ENCODE data around the gene PLEKHB1.
A peak's percentile ranks its signal among the peaks of the same experiment; 100 is the strongest.

Gene PLEKHB1

GRCh38 chr11:73645972-73646631 is at the start of gene PLEKHB1:
PLEKHB1 (plus strand) TSS chr11:73646581; CDS start chr11:73646609, 28 bp downstream.
- H3K4me3 ChIP-seq (ENCODE audit: control insufficient read depth, low read depth, low read length), result peak within 1 kb of the TSS; percentile 19
- DNase-seq (ENCODE audit: low read depth), result peak; percentile 44
- TF ChIP-seq CTCF (conservative IDR thresholded peaks at IDR 0.05; ENCODE audit: control insufficient read depth, insufficient read depth, low read depth, low read length), result no peak

GRCh38 chr11:73597336-73597955 is 48.9 kb upstream of the PLEKHB1 start:
- H3K4me3 ChIP-seq (ENCODE audit: control insufficient read depth, low read depth, low read length), result peak overlapping the region; percentile 93
- TF ChIP-seq CTCF (conservative IDR thresholded peaks at IDR 0.05; ENCODE audit: control insufficient read depth, insufficient read depth, low read depth, low read length), result no peak
- DNase-seq (ENCODE audit: low read depth), result no peak

GRCh38 chr11:73597956-73598718 is 48.2 kb upstream of the PLEKHB1 start, which contains the start of gene FAM168A:
FAM168A (minus strand) TSS chr11:73598112; CDS start chr11:73468474, 129,638 bp downstream.
- TF ChIP-seq CTCF (conservative IDR thresholded peaks at IDR 0.05; ENCODE audit: control insufficient read depth, insufficient read depth, low read depth, low read length), result no peak
- peak; percentile 97 for DNase-seq (ENCODE audit: low read depth)
- H3K4me3 ChIP-seq (ENCODE audit: control insufficient read depth, low read depth, low read length), result peak within 1 kb of the TSS; percentile 93

- peak overlapping the region; percentile 93 for H3K4me3 ChIP-seq (ENCODE audit: control insufficient read depth, low read depth, low read length)
These were observed 47.5 kb upstream of the PLEKHB1 start for GRCh38 chr11:73598719-73599379.

GRCh38 chr11:73612601-73613140 is 33.7 kb upstream of the PLEKHB1 start:
- DNase-seq (ENCODE audit: low read depth), result no peak
- TF ChIP-seq CTCF (conservative IDR thresholded peaks at IDR 0.05; ENCODE audit: control insufficient read depth, insufficient read depth, low read depth, low read length), result no peak
- no peak overlapping the region for H3K4me3 ChIP-seq (ENCODE audit: control insufficient read depth, low read depth, low read length)

More at GRCh38 chr11:73598719-73599379, 47.5 kb upstream of the PLEKHB1 start:
- no peak for TF ChIP-seq CTCF (conservative IDR thresholded peaks at IDR 0.05; ENCODE audit: control insufficient read depth, insufficient read depth, low read depth, low read length)
- no peak for DNase-seq (ENCODE audit: low read depth)

- DNase-seq (ENCODE audit: low read depth), result no peak
- no peak for TF ChIP-seq CTCF (conservative IDR thresholded peaks at IDR 0.05; ENCODE audit: control insufficient read depth, insufficient read depth, low read depth, low read length)
- H3K4me3 ChIP-seq (ENCODE audit: control insufficient read depth, low read depth, low read length), result no peak overlapping the region
These were observed 31.8 kb upstream of the PLEKHB1 start for GRCh38 chr11:73614591-73614990.

All from fibroblast of mammary gland (primary cell).